Hippocampal formation (tissue), 2 donors: ENCODE results near the gene NEU1.

ENCODE experiments used
- DNase-seq, 2 donors: peaks; one replicate each; lab custom pipeline; 2025; lab: John Stamatoyannopoulos, UW

NEU1 gene

DNA sequence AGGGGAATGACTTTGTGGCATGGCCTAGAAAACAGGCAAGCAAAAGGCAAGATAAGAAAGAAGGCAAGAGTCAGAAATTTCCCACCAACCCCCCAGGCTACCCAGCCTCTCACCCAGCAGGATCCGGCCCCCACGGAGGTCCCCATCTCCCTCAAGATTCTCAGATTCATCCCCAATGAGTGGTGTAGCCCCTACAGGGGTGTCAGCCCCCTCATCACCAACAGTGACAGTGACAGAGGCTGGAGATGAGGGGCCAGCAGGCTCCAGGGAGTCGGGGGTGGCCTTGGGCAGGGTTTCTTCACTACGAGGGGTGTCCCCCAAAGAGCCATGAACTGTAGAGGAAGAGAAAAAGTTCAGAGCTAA lies 33.9 kb upstream of the NEU1 start:
- DNase-seq = no peak

DNA sequence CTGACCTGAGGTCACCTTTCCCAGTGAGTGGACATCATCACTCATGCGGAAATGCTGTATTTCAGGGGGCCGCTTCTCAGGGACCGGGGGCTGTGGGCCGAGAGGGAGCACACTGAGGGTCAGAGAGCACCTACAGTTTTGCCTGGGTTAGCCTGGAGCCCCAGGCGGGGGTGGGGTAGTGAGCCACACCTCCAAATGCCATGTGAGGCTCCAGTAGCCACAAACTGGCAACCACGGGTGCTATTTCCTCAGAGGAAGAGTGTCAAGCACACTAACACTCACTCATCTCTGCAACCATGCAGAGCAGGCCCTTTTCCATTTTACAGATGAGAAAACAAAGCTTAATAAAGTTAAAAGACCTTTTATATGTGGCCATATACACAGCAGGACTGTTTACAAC lies 30.2 kb upstream of the NEU1 start:
- DNase-seq = no peak

DNA sequence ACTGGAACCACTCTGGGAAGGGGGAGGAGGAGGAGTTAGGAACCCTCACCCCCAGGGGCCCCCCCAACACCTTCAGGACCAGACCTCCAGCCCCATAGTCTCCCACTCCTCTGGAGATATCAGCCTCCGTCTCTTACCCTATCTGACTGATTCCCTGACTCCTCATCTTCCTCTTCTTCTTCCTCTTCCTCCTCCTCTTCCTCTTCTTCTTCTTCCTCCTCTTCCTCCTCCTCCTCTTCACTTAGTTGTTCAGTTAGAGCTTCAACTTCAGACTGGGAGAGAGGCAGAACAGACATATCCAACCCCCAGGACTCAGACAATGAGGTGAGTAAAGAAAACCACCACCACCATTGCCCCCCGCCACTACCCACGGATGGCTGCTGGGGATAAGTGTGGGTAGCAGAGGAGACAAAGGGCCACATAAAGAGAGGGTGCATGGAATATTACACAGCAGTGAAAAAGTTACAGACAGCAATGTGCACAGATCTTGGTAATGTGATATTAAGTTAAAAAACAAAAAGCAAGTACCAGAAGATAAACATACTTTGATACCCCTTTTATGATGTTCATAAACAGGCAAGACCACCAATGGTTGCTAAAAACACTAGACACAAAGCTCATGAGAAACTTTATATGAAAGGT lies 26.8 kb upstream of the NEU1 start:
- no peak for DNase-seq

DNA sequence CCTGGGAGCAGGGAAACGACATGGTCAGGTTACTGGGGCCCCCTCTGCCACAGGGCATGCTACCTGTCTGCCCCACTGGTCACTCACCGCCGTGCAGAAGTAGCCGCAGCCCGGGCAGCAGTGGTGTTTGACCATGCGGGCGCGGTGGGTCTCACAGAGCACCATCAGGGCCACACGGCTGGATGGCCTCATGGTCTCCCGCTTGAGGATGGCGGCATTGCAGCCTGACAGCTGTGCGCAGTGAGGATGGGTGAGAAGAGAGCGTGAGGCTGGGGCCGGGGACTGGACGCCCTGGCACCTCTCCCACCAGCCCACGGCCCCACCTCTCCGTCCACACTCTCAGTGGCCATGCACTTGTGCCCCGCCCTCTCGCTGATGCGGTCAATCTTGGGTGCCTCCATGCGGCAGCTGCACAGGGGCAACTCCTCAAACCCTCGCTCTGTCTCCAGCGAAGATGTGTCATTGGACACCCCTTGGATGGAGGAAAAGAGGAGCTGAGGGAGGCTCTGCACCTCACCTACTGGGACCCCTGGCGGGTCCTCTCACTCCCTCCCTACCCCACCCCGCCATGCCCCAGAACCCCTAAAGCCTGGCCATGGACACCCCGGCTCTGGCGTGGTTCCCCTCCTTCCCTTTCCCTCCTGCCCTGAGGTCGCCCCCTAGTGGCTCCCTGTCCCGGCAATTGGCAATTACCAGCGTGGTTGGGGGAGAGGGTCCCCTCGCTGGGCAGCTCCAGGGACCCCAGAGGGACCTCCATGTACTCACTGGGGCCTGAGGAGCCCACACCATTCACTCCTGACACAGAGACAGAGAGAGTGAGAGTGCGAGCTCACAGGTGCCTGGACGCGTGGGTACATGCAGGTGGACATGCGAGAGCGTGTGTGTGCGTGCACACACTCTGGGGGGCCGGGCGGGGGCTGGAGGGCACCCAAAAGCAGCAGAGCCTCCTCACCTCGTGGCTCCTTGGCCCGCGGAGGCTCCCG lies 25.9 kb upstream of the NEU1 start:
- no peak for DNase-seq

DNA sequence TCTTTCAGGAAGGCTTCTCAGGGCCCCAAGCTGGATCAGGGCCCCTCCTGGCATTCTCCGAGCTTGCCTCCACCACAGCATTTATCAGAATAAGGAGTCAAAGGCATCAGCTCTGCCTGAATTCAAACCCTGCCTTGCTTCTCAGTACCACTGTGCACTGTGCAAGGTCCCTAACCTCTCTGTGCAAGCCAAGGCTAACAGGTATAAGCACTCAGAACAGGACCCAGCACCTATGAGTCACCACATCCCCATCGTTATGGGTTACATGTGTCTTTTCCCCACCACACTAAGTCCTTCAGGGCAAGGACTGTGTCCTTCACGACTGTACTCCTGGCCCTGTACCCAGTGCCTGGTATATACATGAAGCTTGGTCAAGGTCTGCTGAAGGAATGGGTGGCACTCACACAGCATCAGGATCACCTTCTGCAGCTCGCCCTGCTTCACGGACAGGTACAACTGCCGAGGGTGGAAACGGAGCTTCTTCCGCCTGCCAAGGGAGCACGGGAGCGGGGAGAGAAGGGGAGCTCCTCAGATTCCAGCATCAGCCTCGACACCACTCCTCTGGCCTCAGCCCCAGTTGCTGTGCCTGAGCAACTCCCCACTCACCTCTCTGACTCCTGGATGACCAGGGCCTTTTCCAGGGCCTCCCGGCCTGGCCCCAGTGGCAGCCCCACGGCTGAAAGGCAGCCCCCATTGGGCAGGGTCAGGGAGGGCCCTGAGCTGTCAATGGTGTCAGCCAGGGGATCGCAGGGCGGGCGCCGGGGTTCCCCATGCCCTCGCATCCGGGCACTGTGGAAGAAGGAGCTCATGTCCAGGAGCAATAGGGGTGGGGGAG lies 24.8 kb upstream of the NEU1 start:
- DNase-seq = no peak

DNA sequence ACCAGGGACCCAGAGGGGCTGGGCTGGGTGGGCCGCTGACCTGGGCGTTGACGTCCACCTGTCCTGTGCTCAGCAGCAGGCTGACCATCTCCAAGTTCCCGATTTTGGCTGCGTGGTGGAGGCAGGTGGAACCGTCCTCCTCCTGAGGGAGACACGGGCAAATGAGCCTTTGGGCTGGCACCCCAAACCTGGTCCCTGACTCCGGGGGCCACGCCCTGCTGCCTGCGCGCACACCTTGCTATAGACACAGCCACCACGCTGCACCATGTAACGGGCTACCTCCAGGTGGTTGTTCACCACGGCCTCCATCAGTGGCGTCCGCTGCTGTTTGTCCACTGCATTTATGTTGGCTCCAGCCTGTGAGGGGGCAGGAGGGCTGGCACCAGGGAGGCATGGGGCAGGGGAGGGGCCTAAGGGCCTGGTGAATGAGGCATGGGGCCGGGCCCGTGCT lies 23.9 kb upstream of the NEU1 start:
- no peak for DNase-seq

DNA sequence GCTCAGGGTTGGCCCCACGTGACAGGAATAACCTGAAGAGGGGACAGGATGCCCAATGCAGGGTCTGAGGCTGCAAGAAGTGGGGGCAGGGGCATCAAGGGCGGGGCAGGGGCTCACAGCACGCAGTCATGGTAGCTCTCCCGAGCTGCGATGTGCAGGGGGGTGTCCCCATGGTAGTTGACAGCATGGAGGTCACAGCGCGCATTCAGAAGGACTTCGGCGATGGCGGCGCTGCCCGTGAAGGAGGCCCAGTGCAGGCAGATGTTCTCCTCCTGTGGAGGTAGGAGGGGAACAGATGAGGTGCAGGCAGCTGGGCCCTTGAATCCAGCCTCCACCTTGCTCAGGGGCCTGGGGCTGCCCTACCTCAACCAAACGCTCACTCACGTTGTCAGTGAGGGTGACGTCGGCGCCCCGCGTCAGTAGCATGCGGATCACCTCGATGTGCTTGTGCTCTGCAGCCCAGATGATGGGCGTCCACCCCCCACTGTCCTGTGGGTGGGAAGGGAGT lies 22.0 kb upstream of the NEU1 start:
- DNase-seq = no peak

DNA sequence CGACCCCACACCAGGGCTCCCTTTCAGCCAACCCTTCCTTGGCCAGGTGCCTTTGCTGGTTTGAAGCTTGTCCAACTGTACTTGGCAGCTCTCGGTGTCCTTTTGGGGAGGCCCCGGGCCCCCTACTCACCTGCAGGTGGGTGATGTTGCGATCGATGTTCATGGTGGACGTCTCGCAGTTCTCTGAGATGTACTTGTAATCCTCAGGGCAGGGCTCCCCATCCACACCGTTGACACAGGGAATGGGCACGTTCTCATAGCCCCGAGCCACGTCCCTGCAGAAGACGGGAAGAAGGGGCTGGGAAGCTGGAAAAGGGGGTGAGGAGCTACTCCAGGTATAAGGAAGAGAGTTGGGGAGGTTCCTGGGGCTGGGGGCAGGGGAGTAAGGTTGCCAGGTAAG lies 21.1 kb upstream of the NEU1 start:
- DNase-seq = no peak

DNA sequence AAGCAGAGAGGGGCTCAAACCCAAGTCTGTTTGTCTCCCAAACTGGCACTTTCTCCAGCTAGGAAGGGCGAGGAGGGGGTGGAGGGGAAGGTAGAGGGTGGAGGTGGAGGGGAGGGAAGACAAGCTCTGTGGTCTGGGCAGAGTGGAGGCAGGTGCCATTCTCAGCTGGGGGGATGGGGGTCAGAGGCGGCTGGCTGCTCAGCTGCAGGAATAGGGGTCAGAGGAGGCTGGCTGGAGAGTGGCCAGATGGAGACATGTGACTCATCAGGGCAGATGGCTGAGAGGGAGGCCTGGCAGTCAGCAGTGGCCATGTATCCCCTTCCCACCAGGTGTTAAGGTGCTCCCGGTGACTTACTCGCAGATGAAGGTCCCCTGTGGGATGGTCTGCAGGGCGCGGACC lies 19.7 kb upstream of the NEU1 start:
- no peak for DNase-seq

DNA sequence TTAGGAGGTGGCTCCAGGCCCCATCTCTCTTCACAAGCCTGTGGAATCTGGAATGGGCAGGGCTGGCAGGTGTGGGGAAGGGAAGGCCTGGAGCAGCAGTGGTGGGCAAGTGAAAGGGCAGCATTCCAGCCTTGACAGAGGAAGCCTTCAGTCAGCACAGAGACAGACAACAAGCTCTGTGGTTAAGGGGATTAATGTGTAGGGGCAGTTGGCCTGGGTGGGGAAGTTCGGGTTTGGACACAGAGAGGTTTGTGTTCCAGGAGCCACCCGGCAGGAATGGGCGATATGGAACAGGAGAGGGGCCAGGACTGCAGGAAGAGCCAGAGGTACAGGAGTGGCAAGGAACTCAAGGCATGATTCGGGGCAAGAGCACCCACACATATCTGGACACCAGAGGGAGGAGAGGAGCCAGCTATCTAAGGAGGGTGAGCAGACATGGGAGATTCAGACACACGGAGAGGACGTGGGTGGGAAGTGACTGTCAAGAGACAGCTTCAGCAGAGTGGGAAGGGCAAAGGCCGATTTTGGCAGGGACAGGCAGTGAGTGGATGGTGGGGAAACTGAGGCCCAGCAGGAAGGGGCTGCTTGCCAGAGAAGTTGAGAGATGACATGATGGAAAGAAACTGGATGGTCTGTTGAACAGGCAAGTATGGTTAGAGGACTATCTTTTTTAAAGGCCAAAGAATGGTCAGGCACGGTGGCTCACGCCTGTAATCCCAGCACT lies 18.7 kb upstream of the NEU1 start:
- no peak for DNase-seq

DNA sequence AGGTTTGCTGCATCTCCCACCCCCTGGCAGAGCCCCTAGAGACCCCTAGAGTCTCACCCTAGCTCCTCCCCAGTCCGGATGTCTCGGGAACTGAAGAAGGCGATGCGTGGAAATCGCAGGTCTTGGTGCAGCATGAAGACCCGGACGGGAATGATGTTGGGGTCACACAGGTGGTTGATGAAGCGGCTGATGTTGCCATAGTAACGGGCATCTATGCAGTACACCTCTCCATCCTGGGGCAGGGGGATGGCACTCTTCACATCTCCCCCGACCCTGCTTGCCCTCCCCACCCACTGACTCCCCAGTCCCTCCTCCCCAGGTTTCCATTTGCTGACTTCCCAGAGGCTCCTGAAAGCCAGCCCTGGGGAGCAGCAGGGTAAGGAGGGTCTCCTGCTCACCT lies 18.0 kb upstream of the NEU1 start:
- no peak for DNase-seq

DNA sequence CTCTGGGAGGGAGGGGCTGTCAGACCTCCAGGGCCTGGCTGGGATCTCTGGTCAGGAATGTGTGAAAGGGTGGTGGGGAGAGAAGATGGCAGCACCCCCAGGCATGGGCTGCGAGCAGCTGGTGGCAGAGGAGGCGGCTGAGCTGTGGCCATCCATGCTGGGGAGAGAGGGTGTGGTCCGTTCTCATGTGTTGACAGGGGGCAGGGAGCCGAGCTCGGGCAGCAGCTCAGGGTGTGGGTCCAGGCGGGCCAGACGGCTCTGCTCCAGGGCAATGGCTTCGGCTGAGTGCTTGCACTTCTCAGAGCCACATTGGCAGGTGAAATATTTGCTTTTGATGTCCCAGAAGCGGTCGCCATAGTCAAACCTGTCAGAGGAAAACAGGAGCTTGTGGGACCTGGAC lies 17.3 kb upstream of the NEU1 start:
- no peak for DNase-seq

DNA sequence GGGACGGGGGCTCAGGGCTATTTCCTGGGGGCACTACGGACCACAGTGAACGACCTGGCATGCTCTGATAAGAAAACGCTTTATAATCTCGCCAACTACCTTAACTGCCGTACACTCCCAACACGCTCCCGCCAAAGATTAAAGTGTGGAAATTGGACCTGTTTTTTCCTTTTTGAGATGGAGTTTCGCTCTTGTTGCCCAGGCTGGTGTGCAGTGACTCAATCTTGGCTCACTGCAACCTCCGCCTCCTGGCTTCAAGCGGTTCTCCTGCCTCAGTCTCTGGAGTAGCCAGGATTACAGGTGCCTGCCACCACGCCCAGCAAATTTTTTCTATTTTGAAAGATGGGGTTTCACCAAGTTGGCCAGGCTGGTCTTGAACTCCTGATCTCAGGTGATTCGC lies 16.5 kb upstream of the NEU1 start:
- no peak for DNase-seq

DNA sequence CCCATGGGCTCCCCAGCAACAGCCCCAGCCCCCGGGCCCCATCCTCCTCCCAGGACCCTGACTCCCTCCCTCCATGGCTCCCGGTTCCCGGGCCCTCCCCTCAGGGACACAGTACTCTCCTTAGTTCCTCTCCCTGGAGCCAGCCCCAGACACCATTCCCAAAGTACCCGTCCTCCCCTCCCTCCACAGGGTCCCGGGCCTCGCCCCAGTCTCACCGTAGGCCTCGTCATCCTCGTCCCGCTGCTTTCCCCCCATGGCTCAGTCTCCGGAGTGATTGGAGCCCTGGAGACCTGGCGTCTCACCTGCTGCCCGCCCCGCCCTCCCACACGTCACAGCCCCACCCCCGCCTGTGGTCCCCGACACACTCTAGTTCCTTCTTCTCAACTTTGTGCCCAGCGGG lies 16.1 kb upstream of the NEU1 start, which contains the start of gene SLC44A4:
Gene SLC44A4 (minus strand): TSS at position 272 of the 400 bp plus-strand sequence. CDS start 17 bp downstream, at position 255.
- DNase-seq = no peak

DNA sequence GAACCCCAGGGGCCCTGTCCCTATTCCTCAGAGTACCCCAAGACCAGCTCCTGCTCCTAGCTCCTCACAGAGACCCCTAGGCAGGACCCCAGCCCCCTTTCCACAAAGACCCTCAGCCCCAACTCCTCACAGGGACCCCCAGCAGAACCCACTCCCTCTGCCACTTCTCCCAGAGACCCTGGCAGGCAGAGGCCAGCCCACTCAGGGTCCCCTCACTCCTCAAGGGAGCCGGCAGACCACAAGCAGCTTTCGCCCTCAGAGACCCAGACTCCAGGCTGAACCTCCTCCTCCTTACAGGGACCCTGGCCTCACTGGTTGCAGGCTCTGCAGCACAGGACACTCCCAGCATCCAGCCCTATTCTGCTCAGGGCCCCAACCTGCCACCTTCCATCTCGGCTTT lies 15.6 kb upstream of the NEU1 start:
- DNase-seq = no peak

DNA sequence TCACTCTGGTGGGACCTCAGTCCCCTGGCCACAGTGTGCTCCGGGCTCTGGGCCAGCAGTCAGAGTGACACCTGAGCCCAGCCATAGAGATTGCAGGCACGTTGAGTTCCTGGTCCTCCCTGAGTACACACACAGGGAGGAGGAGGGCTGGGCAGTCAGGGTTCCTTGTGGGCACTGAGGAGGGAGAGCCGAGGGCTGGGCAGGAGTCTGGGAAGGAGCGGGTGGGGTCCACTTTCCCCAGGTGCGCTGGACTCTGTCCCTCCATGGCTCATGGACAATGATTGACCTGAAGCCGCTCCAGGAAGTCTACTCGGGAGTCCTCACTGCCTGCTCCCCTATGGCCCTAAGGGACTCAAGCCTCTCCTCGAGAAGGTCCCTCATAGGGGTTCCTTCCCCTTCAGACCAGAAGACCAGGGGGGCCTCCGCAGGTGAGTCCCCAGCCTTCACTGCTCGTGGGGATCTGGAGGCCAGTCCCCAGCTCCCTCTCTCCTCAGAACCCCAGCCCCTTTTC lies 15.1 kb upstream of the NEU1 start:
- DNase-seq = no peak

DNA sequence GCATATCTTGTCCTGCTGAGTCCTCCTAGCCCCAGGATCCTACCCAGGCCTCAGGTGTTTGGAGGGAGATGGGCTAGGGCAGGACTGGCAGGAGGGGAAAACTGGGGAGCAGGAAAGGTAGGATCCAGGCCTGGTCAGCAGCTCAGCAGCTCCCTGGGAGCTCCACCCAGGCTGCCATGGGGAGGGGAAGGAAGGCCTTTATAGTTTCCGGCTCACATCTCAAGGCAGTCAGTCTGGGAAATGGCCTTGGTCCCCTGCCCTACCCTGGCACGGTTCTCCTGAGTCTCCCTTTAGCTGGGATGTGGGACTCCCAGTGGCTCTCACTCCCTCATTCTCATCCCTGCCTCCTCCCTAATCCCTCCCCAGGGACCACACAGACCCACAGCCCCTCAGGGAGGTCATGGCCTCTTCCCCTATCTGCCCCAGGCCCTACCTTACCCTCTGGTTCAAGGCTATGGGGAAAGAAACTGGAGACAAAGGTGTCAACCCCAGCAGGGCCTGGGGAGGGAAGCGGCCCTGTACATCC lies 14.6 kb upstream of the NEU1 start:
- no peak for DNase-seq

DNA sequence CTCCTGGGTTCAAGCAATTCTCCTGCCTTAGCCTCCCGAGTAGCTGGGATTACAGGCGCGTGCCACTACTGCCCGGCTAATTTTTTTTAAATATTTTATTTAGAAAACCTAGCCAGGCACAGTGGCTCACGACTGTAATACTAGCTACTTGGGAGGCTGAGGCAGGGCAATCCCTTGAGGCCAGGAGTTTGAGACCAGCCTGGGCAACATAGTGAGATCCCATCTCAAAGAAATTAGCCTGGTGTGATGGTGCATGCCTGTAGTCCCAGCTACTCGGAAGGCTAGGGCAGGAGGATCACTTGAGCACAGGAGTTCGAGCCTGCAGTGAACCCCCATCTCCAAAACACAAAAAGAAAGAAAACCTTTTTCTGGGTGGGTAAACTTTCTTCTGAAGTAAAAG lies 13.7 kb upstream of the NEU1 start:
- DNase-seq = no peak

DNA sequence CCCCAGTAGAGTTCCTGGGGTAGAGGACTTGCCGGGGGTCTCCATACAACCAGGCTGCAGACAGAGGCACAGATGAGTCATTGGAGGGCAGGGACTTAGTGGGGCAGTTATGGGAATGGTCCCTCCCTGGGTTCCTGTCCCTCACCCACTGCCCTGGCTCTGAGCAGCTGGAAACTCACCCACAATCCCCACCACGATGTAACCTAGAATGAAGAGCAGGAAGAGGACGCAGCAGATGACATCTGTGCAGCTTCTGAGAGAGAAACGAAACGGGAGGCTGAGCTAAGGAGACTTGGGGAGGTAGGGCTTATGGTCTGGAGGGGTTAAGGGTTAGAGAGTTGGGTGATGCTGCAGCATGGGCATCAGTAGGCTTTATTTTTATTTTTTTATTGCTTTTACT lies 13.3 kb upstream of the NEU1 start:
- DNase-seq = no peak

DNA sequence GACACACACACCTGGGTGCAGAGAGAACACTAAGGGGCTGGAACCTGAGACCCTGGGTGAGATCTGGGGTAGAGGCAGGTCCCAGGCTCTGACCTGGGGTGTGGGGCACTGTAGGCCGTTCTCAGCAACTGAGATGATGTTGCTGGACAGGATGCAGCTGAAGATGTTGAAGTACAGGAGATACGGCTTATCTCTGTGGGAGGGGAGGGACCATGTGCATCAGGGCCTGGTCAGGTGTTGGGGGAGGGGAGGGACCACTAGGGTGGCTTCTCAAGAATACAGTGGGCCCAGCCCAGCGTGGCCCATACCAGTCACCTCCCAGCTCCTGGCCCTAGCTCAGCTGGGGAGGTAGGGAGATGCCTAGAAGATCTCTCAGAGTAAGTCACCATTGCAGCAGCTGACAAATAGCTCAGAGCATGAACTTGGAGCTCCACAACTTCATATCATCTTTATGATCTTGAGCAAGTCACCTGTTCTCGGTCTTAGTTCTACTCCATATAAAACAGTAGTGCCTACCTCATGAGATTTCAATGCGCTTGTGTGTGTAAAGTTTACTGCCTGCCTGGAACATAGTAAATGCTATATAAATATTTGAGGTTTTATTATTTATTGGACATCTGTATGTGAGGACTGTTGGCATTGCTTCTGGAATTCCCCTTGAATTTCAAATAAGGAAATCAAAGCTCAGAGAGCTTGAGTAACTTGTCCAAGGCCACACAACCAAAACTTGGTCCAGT lies 12.4 kb upstream of the NEU1 start:
- DNase-seq = no peak
